Duodenal mucosa (tissue), 2 donors: ENCODE data around the gene CERK.

Experiments
- H3K27ac ChIP-seq: one replicate; pipeline ENCODE4 v1.7.0; 2013; ENCODE audit warnings: low read depth, low read length
- H3K27me3 ChIP-seq, 2 donors: one replicate each; pipeline ENCODE4 v1.7.0; 2013; ENCODE audit warnings: low read length in 2 of 2, control low read depth in 1 of 2; ENCODE audit not compliant: insufficient read depth in 2 of 2, control insufficient read depth in 1 of 2
- H3K36me3 ChIP-seq, 2 donors: one replicate each; pipeline ENCODE4 v1.7.0; 2013; ENCODE audit warnings: low read length in 2 of 2, control low read depth in 1 of 2; ENCODE audit not compliant: insufficient read depth in 2 of 2, control insufficient read depth in 1 of 2
- H3K4me1 ChIP-seq, 2 donors: one replicate each; pipeline ENCODE4 v1.7.0; 2013; ENCODE audit warnings: low read length in 2 of 2, control low read depth in 1 of 2; ENCODE audit not compliant: insufficient read depth in 2 of 2, control insufficient read depth in 1 of 2
- H3K4me3 ChIP-seq, 2 donors: one replicate each; pipeline ENCODE4 v1.7.0; 2013; ENCODE audit warnings: low read length in 2 of 2, low read depth in 1 of 2
- H3K9ac ChIP-seq, 2 donors: one replicate each; pipeline ENCODE4 v1.7.0; 2013; ENCODE audit warnings: low read length in 2 of 2, low read depth in 1 of 2
- H3K9me3 ChIP-seq, 2 donors: one replicate each; pipeline ENCODE4 v1.7.0; 2013; ENCODE audit warnings: low read length in 2 of 2, control low read depth in 1 of 2; ENCODE audit not compliant: control insufficient read depth in 1 of 2

CERK gene

GRCh38 chr22:46749682-46750529, 11.9 kb upstream of the CERK start:
- H3K9ac ChIP-seq: peak overlapping the region in 1 of 2 donors; percentile 30

GRCh38 chr22:46748908-46749675, 11.0 kb upstream of the CERK start:
- no peaks in the 10 kb centered on the region for H3K27me3 ChIP-seq
- H3K4me3 ChIP-seq: peak overlapping the region in 1 of 2 donors; percentile 13
- no peaks in the 10 kb centered on the region for H3K36me3 ChIP-seq
- H3K9ac ChIP-seq: no peak overlapping the region
- no peaks in the 10 kb centered on the region for H3K9me3 ChIP-seq
- H3K27ac ChIP-seq: no peak overlapping the region
- peaks cover 47 to 51% of the 10 kb centered on the region in 2 donors for H3K4me1 ChIP-seq

More at GRCh38 chr22:46749682-46750529, 11.9 kb upstream of the CERK start:
- Histone ChIP-seq H3K27me3 (no peaks in the 10 kb centered on the region), H3K4me1 (peaks cover 52 to 55% of the 10 kb centered on the region in 2 donors), H3K4me3 (peak overlapping the region in 1 of 2 donors; percentile 13), H3K27ac (no peak overlapping the region), H3K9me3 (no peaks in the 10 kb centered on the region), H3K36me3 (no peaks in the 10 kb centered on the region)

GRCh38 chr22:46748206-46748907, 10.3 kb upstream of the CERK start:
- H3K9me3 ChIP-seq: no peaks in the 10 kb centered on the region
- H3K36me3 ChIP-seq: no peaks in the 10 kb centered on the region
- no peak overlapping the region for H3K9ac ChIP-seq
- H3K27me3 ChIP-seq: no peaks in the 10 kb centered on the region
- peaks cover 39 to 44% of the 10 kb centered on the region in 2 donors for H3K4me1 ChIP-seq
- no peak overlapping the region for H3K4me3 ChIP-seq
- H3K27ac ChIP-seq: no peak overlapping the region

DNA sequence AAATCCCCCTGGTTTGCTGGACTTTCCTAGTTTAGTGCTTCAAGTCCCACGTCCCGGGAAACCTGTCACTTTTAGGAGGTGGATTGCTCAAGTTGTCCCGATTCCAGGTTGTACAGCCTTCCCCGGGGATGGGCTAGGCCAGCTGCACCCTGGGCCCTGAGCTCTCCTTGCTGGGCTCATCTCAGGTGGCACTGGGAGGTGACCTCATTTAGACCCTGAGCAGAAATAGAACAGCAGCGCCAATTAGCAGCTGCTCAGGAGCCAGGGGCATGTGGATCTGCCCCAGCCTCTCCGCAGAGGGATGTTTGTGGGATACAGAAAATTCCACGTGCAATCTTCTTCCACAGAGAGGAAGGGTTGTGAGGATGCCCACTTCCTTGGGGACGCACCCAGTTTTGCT, 9.6 kb upstream of the CERK start:
- Histone ChIP-seq H3K27me3 (no peaks in the 10 kb centered on the region), H3K4me3 (no peak overlapping the region), H3K27ac (no peak overlapping the region), H3K9me3 (no peaks in the 10 kb centered on the region), H3K4me1 (peaks cover 37 to 46% of the 10 kb centered on the region in 2 donors), H3K9ac (no peak overlapping the region), H3K36me3 (no peaks in the 10 kb centered on the region)

GRCh38 chr22:46746620-46747019, 8.6 kb upstream of the CERK start:
- Histone ChIP-seq H3K27ac (no peak overlapping the region), H3K9ac (no peak overlapping the region), H3K9me3 (no peaks in the 10 kb centered on the region), H3K27me3 (no peaks in the 10 kb centered on the region), H3K4me1 (peaks cover 36 to 46% of the 10 kb centered on the region in 2 donors), H3K4me3 (no peak overlapping the region), H3K36me3 (no peaks in the 10 kb centered on the region)

- Histone ChIP-seq H3K36me3 (no peaks in the 10 kb centered on the region), H3K9me3 (no peaks in the 10 kb centered on the region), H3K4me1 (peaks cover 32 to 46% of the 10 kb centered on the region in 2 donors), H3K27ac (no peak overlapping the region), H3K4me3 (no peak overlapping the region), H3K9ac (no peak overlapping the region), H3K27me3 (no peaks in the 10 kb centered on the region)
Observed at GRCh38 chr22:46746192-46746591, 8.1 kb upstream of the CERK start.

DNA sequence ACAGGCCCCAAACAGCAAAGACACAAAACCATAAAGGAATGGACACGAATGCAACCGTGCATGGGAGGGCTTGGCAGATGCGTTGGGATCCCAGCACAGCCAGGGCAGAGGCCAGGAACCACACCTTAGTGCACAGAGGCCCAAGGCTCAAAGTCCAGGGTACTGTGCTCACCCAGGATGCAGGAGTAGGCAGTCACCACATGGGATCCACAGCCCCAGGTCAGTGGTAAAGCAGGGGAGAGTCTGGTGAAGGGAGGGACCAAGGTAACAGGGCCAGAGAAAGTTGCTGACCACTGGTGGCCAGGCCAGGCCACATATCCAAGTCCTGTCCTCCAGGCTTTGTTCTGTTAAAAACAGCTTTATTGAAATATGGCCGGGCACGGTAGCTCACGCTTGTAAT, 6.5 kb upstream of the CERK start:
- no peak overlapping the region for H3K9ac ChIP-seq
- peaks cover 20 to 43% of the 10 kb centered on the region in 2 donors for H3K4me1 ChIP-seq
- no peaks in the 10 kb centered on the region for H3K36me3 ChIP-seq
- no peaks in the 10 kb centered on the region for H3K9me3 ChIP-seq
- no peaks in the 10 kb centered on the region for H3K27me3 ChIP-seq
- H3K27ac ChIP-seq: no peak overlapping the region
- peak overlapping the region in 1 of 2 donors; percentile 26 for H3K4me3 ChIP-seq

GRCh38 chr22:46742576-46743221, 4.6 kb upstream of the CERK start:
- Histone ChIP-seq H3K27me3 (no peaks in the 10 kb centered on the region), H3K9ac (peak overlapping the region in 1 of 2 donors; percentile 38), H3K36me3 (no peaks in the 10 kb centered on the region), H3K4me3 (no peak overlapping the region), H3K4me1 (peaks cover 23 to 47% of the 10 kb centered on the region in 2 donors), H3K9me3 (no peaks in the 10 kb centered on the region), H3K27ac (no peak overlapping the region)

- Histone ChIP-seq H3K9me3 (no peaks in the 10 kb centered on the region), H3K36me3 (no peaks in the 10 kb centered on the region), H3K4me1 (peaks cover 23 to 49% of the 10 kb centered on the region in 2 donors), H3K27ac (no peak overlapping the region), H3K4me3 (no peak overlapping the region), H3K9ac (no peak overlapping the region), H3K27me3 (no peaks in the 10 kb centered on the region)
Observed at GRCh38 chr22:46741974-46742519, 4.0 kb upstream of the CERK start.
